Right lobe of liver (tissue), 6 donors: Measurements from ENCODE around the gene NEO1. TPM values are rescaled to one million over a fixed set of nuclear protein-coding genes. Genes with fewer than 3 reads are reported as not detected.
A peak's percentile ranks its signal among the peaks of the same experiment; 100 is the strongest.

Experiments
- ATAC-seq, 4 donors: fragments of 200-7000 bp; cut with Tn5 transposase; one replicate each; pipeline ENCODE4 v1.9.1; 2020; ENCODE audit warnings: mild to moderate bottlenecking in 4 of 4, moderate library complexity in 4 of 4
- DNase-seq, 3 donors: peaks; one replicate each; pipeline ENCODE4 v3.0.0-alpha.2; 2020
- H3K27ac ChIP-seq, 3 donors: fragments of 200-600 bp; one replicate each; pipeline ENCODE4 v1.8.0; 2022
- H3K27me3 ChIP-seq, 2 donors: fragments of 200-600 bp; one replicate each; pipeline ENCODE4 v1.8.0; 2022
- H3K36me3 ChIP-seq, 4 donors: fragments of 200-600 bp; sonication (generic) in 1 of 4; one replicate each; pipeline versions ENCODE4 v1.5.1 to v1.8.0; 2017 to 2022; ENCODE audit warnings: control low read depth in 1 of 4
- H3K4me1 ChIP-seq, 4 donors: fragments of 200-600 bp; sonication (generic) in 1 of 4; one replicate each; pipeline versions ENCODE4 v1.5.1 to v1.8.0; 2017 to 2022; ENCODE audit warnings: control low read depth in 1 of 4
- H3K4me3 ChIP-seq, 3 donors: fragments of 200-600 bp; one replicate each; pipeline ENCODE4 v1.8.0; 2022
- H3K9me3 ChIP-seq, 4 donors: fragments of 200-600 bp; sonication (generic) in 1 of 4; one replicate each; pipeline versions ENCODE4 v1.5.1 to v1.8.0; 2017 to 2022; ENCODE audit warnings: control low read depth in 1 of 4
- POLR2A ChIP-seq: fragments of 450-650 bp; IDR thresholded peaks from one replicate; pipeline ENCODE4 v1.6.1; 2017; ENCODE audit warnings: antibody characterized with exemption, mild to moderate bottlenecking
- WGBS: methylation state at CpG from one replicate; pipeline ENCODE4 v1.1.6; 2018; ENCODE audit warnings: low coverage, low lambda C conversion rate; ENCODE audit not compliant: insufficient coverage; ENCODE audit errors: missing lambda C conversion rate; 5-methylcytosine and 5-hydroxymethylcytosine counted together
- intact Hi-C, 2 donors: fragments of 100-400 bp; cut with DNase I; formaldehyde crosslinking; loops; one replicate each; pipeline versions ENCODE4 v1.11.2 to v1.14.1; 2022
- total RNA-seq, 6 experiments: library from RNA; depleted of rRNA in 2 of 6; stranded (reverse); fragments of >200 nt in 2 of 6; fragmentation: NEBNext Ultra II Directional in 3 of 6; extraction: Animal tissue kit (Norgen Biotek cat#: 25700) in 3 of 6; gene quantifications; one replicate each; pipeline versions ENCODE4 v1.1.0 to v1.2.4, GENCODE V29; 2016 to 2023
- TF ChIP-seq, protein P1 (sequence below), 4 donors: fragments of 200-600 bp in 3 of 4; fragments of 450-650 bp in 1 of 4; IDR thresholded peaks; one replicate each; pipeline versions ENCODE4 v1.5.1 to v1.8.0; 2016 to 2022; ENCODE audit warnings: antibody characterized with exemption in 4 of 4, mild to moderate bottlenecking in 2 of 4
- donor health status: DM: no; HTN: yes; CAD: no.
- donor health status: DM: no; HTN: no; CAD: no.
- donor health status: DM: no; HTN: no; CAD: no.
- donor health status: DM: no; HTN: yes; CAD: no.
- donor health status: DM: no; HTN: yes; CAD: no.

The NEO1 gene
- total RNA-seq, 6 experiments from 2014 or later = 8.3 to 13.2 (median 10.3) TPM

GRCh38 chr15:73329501-73330200, 277.4 kb downstream of the NEO1 start:
- no peaks in the 10 kb centered on the region for H3K36me3 ChIP-seq
- intact Hi-C loops = no loop called here
- DNase-seq (peak in 2 of 3 donors; percentile 14 to 36), ATAC-seq (no peak)
- H3K4me3 ChIP-seq = no peak overlapping the region
- H3K27me3 ChIP-seq = no peaks in the 10 kb centered on the region
- no peaks in the 10 kb centered on the region for H3K9me3 ChIP-seq
- TF ChIP-seq, protein P1, sequence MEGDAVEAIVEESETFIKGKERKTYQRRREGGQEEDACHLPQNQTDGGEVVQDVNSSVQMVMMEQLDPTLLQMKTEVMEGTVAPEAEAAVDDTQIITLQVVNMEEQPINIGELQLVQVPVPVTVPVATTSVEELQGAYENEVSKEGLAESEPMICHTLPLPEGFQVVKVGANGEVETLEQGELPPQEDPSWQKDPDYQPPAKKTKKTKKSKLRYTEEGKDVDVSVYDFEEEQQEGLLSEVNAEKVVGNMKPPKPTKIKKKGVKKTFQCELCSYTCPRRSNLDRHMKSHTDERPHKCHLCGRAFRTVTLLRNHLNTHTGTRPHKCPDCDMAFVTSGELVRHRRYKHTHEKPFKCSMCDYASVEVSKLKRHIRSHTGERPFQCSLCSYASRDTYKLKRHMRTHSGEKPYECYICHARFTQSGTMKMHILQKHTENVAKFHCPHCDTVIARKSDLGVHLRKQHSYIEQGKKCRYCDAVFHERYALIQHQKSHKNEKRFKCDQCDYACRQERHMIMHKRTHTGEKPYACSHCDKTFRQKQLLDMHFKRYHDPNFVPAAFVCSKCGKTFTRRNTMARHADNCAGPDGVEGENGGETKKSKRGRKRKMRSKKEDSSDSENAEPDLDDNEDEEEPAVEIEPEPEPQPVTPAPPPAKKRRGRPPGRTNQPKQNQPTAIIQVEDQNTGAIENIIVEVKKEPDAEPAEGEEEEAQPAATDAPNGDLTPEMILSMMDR (IDR thresholded peaks at IDR 0.05) = no peak
- 80% methylated on average over 1 of the region's 21 CpGs for WGBS
- no peaks in the 10 kb centered on the region for H3K4me1 ChIP-seq
- no peak overlapping the region for H3K27ac ChIP-seq

- ATAC-seq (no peak), DNase-seq (peak in 2 of 3 donors; percentile 11 to 25)
- no peaks in the 10 kb centered on the region for H3K27me3 ChIP-seq
- H3K36me3 ChIP-seq = no peaks in the 10 kb centered on the region
- TF ChIP-seq POLR2A = no peak
- TF ChIP-seq, protein P1 (IDR thresholded peaks at IDR 0.05) = no peak
- intact Hi-C loops = no loop called here
- no peak overlapping the region for H3K4me3 ChIP-seq
- no peaks in the 10 kb centered on the region for H3K9me3 ChIP-seq
- 73% methylated on average over 4 of the region's 15 CpGs for WGBS
- no peaks in the 10 kb centered on the region for H3K4me1 ChIP-seq
- H3K27ac ChIP-seq = no peak overlapping the region
These were observed 278.2 kb downstream of the NEO1 start for GRCh38 chr15:73330206-73331051.

DNA sequence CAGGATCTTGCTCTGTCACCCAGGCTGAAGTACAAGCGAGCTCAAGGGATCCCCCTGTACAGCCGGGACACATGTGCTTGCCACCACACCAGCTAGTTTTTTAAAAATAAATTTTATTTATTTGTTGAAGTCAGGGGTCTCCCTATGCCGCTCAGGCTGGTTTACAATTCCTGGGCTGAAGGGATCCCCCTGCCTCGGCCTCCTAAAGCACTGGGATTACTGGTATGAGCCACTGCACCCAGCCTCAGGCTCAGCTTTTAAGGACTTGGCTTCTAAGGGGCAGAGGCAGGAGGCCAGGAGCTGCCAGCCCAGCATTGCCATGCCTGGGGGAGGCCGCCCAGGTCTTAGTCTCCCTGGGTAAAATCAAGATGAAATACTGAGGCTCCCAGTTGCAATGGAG, 279.2 kb downstream of the NEO1 start:
- no peak for TF ChIP-seq POLR2A
- TF ChIP-seq, protein P1 (IDR thresholded peaks at IDR 0.05) = no peak
- H3K36me3 ChIP-seq = no peaks in the 10 kb centered on the region
- intact Hi-C loops = no loop called here
- no peak overlapping the region for H3K27ac ChIP-seq
- no peak for ATAC-seq
- no peaks in the 10 kb centered on the region for H3K4me1 ChIP-seq
- DNase-seq = peak in 2 of 3 donors; percentile 1 to 22
- no peaks in the 10 kb centered on the region for H3K9me3 ChIP-seq
- WGBS = 84% methylated on average over 2 of the region's 5 CpGs
- H3K27me3 ChIP-seq = no peaks in the 10 kb centered on the region
- no peak overlapping the region for H3K4me3 ChIP-seq

DNA sequence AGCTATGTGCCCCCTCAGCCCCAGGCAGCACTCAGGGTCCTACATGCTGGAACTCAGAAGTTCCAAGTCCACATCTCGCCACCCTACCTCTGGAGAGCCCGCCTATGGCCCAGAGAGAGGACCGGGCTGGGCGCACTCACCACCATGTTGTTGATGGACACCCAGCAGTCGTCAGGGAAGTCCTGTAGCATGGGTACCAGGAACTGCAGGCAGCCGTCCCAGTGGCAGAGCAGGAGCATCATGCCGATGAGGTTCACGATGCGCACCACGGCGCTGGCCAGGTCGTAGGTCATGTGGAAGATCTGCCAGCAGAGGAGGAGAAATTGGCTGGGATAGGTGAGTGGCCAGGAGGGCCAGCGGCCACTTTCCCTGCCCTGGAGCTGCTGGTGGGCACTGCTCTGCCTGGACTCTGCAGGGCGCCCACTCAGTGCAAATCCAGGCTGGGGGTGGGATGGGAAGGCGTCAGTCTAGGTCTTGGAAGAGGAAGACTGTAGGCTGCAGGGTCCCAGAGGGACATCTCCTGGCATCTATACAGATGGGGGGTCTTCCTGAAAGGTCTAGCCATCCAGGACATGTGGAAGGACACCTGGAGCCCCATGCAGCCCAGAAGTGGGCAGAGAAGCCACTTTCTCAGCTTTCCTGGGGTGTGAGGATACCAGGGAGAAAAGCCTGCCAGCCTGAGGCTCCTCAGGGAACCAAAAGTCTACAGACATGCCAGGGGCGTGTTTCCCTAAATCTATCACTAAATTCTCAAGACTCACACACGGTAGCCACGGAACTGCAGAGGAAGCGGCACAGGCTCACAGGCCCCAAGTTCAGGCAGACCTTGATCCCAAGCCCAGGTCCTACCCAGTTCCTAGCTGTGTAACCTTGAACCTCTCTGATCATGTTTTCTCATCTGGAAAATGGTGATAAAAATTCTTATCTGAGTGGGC, 280.0 kb downstream of the NEO1 start:
- Histone ChIP-seq H3K36me3 (no peaks in the 10 kb centered on the region), H3K27me3 (no peaks in the 10 kb centered on the region), H3K27ac (no peak overlapping the region), H3K9me3 (no peaks in the 10 kb centered on the region), H3K4me3 (no peak overlapping the region), H3K4me1 (no peaks in the 10 kb centered on the region)
- ATAC-seq = no peak
- TF ChIP-seq POLR2A = no peak
- TF ChIP-seq, protein P1 (IDR thresholded peaks at IDR 0.05) = no peak
- no CpG with 5 or more reads among the region's 19 CpGs for WGBS
- intact Hi-C loops = no loop called here
- DNase-seq = peak in 2 of 3 donors; percentile 8 to 40
